ENCODE data around the gene AKT2.

Gene AKT2

GRCh38 chr19:40284251-40284500 lies 969 bp downstream of the AKT2 start:
- H3K27ac Mint-ChIP-seq: peak overlapping the region; percentile 100
- ATAC-seq (ENCODE audit: low read depth) (no peak), DNase-seq (ENCODE audit: low spot score in 2 of 2) (no peak)
- H3K4me3 Mint-ChIP-seq: peak overlapping the region; percentile 89
- H3K4me1 Mint-ChIP-seq: peaks cover 42% of the 10 kb centered on the region
- H3K36me3 Mint-ChIP-seq: peaks cover 3% of the 10 kb centered on the region
- no peaks in the 10 kb centered on the region for H3K27me3 Mint-ChIP-seq
- H3K9me3 Mint-ChIP-seq: no peaks in the 10 kb centered on the region

DNA sequence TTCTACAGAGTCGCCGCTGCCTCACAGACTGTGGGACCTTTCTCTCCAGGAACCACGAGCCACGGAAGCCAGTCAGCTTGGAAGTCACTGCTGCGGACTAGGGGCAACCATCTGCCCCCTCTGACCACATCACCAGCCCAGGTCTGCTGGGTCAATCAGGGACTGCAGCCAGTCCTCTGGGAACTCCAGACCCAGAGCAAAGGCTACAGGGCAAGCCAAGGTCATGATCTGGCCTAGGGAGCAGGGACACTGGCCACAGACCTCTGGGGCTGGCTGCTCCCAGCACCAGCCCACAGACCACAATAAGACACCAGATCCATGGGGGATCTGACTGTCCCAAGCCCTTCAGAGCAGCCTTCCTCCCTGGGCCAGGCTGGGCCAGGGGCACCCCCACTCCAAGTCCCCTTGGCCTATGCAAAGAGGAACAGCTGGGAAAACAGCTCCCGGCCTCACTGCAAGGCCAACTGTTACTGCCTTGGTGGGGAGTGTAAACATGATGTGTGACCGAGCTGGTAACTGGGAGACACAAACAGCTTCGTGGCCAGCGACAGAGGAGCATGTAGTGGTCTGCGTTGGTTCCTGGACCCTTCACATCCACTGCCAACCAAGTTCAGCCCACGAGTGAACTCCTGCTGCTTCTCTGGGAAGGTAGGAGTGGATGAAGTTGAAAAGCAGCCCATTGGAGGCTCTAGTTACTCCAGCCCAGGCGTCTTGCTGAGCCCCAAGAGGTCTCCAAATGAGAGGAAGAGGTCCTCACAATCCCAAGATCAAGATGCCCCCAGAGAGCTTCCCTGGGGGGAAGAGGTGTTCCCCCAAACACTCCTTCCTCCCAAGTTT lies 1.5 kb downstream of the AKT2 start:
- DNase-seq (ENCODE audit: low spot score in 2 of 2): no peak
- peak overlapping the region; percentile 100 for H3K27ac Mint-ChIP-seq
- H3K4me1 Mint-ChIP-seq: peaks cover 42% of the 10 kb centered on the region
- peak overlapping the region; percentile 89 for H3K4me3 Mint-ChIP-seq
- no peak for ATAC-seq (ENCODE audit: low read depth)
- peaks cover 3% of the 10 kb centered on the region for H3K36me3 Mint-ChIP-seq
- H3K9me3 Mint-ChIP-seq: no peaks in the 10 kb centered on the region
- no peaks in the 10 kb centered on the region for H3K27me3 Mint-ChIP-seq

GRCh38 chr19:40282920-40283319 lies 2.2 kb downstream of the AKT2 start:
- Mint-ChIP-seq H3K36me3 (peaks cover 3% of the 10 kb centered on the region), H3K27ac (peak overlapping the region; percentile 100), H3K4me3 (peak overlapping the region; percentile 89), H3K27me3 (no peaks in the 10 kb centered on the region), H3K9me3 (no peaks in the 10 kb centered on the region), H3K4me1 (peaks cover 48% of the 10 kb centered on the region)
- ATAC-seq (ENCODE audit: low read depth): no peak
- DNase-seq (ENCODE audit: low spot score in 2 of 2): no peak

GRCh38 chr19:40282209-40282580 lies 3.0 kb downstream of the AKT2 start:
- Mint-ChIP-seq H3K36me3 (peaks cover 5% of the 10 kb centered on the region), H3K4me1 (peaks cover 55% of the 10 kb centered on the region), H3K27me3 (no peaks in the 10 kb centered on the region), H3K9me3 (no peaks in the 10 kb centered on the region), H3K4me3 (no peak overlapping the region), H3K27ac (peak overlapping the region; percentile 100)
- DNase-seq (ENCODE audit: low spot score in 2 of 2): no peak
- no peak for ATAC-seq (ENCODE audit: low read depth)

DNA sequence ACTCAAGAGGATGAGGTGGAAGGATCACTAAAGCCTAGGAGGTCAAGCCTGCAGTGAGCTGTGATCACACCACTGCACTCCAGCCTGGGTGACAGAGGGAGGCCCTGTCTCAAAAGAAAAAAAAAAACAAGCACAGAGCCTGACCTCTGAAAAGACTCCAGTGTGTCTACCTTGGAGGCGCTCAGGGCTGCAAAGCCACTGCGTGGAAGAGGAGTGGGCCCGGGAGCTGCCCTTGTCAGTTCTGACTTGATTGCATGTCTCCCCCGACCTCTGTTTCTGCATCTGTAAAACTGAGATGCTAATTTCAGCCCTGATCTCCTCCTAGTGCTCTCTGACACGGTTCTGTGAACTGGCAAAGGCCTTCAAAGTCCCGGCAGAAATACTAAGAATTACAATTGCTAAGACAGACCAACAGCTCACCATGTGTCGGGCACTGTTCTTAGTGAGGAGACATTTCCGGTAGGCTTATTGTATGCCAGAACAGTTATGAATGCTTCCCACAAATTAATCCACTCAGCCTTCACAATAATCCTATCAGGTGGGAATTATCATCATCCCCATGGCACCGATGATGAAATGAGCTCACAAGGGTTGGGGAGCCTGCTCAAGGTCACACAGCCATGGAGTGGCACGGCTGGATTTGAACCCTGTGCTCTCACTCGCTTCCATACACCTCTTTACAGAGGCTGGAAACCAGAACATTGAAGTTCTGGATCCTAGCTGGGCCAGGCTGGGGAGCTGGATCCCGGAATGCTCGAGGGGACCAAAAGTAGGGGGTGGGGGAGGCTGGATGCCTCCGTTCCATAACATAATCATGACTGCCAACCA lies 3.5 kb downstream of the AKT2 start:
- no peaks in the 10 kb centered on the region for H3K27me3 Mint-ChIP-seq
- no peak overlapping the region for H3K4me3 Mint-ChIP-seq
- DNase-seq (ENCODE audit: low spot score in 2 of 2) (no peak), ATAC-seq (ENCODE audit: low read depth) (no peak)
- peaks cover 54% of the 10 kb centered on the region for H3K4me1 Mint-ChIP-seq
- H3K9me3 Mint-ChIP-seq: no peaks in the 10 kb centered on the region
- H3K27ac Mint-ChIP-seq: peak overlapping the region; percentile 100
- peaks cover 5% of the 10 kb centered on the region for H3K36me3 Mint-ChIP-seq

DNA sequence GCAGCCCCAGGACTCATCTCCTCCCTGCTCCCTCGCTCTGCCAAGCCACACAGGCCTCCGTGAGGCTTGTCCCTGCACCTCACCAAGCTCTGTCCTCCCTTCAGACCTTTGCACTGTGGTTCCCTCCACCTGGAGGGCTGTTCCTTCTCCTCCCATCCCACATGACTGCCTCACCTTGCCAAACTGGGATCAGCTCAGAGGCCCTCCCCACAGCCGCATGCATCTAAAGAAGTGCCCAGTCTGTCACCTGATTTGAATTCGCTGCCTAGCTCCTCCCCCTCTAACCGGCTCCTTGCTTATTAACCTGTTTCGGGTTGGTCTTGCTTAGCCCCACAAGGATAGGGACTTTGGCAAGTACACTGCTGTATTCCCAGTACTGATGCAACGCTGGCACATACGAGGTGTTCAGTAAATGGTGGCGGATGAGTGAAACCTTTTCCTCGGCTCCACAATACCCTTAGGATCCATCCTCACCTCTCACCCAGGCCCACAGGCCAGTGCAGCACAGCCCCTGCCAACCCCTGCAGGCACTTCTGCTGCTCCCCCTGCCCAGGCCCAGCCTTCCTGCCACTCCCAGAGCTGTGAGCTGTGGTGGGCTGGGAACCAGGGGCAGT lies 4.4 kb downstream of the AKT2 start:
- DNase-seq (ENCODE audit: low spot score in 2 of 2) (no peak), ATAC-seq (ENCODE audit: low read depth) (no peak)
- H3K4me3 Mint-ChIP-seq: peak overlapping the region; percentile 79
- peaks cover 53% of the 10 kb centered on the region for H3K4me1 Mint-ChIP-seq
- H3K27me3 Mint-ChIP-seq: no peaks in the 10 kb centered on the region
- peak overlapping the region; percentile 88 for H3K27ac Mint-ChIP-seq
- peaks cover 5% of the 10 kb centered on the region for H3K36me3 Mint-ChIP-seq
- H3K9me3 Mint-ChIP-seq: no peaks in the 10 kb centered on the region

DNA sequence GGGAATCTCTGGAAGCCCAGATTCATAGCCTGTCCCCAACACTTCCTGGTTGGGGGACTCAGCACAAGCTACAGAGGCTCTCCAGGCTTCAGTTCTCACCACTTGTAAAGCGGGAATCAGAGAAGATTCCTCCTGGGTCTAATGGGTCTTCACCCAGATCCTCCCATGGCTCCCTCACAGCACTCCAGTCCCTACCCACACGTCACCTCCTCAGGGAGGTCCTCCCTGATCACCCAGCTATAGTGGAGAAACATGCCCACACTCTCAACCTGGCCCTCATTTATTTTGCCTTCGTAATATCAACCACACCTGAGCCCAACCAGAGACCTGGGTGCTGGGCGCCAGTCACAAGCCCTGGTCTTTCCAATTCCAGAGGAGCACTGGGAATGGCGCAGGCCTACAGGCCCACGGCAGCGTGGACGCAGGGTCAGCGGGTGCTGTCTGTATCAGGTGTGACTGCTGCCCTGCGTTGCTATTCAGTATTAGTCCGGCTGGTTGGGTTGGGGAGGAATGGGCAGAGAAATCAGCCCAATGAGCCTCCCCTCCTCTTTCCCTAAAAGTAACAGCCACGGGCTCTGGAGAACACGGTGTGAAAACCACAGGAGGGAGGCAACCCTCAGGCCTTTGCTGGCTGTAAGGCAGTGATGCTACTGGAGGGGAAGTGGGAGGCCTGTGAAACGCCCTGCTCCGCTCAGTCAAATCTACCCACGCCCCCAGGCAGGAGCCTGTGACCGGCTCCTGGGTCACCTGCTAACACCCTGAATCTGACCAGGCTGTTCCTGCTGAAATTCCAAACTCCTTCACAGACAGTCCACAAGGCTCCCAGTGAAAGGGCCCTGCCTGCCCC lies 5.2 kb downstream of the AKT2 start:
- Mint-ChIP-seq H3K27ac (peak overlapping the region; percentile 88), H3K27me3 (no peaks in the 10 kb centered on the region), H3K4me3 (peak overlapping the region; percentile 79), H3K4me1 (peaks cover 57% of the 10 kb centered on the region), H3K36me3 (peaks cover 5% of the 10 kb centered on the region), H3K9me3 (no peaks in the 10 kb centered on the region)
- ATAC-seq (ENCODE audit: low read depth) (peak; percentile 16), DNase-seq (ENCODE audit: low spot score in 2 of 2) (peak in 1 of 2 donors; percentile 41)

DNA sequence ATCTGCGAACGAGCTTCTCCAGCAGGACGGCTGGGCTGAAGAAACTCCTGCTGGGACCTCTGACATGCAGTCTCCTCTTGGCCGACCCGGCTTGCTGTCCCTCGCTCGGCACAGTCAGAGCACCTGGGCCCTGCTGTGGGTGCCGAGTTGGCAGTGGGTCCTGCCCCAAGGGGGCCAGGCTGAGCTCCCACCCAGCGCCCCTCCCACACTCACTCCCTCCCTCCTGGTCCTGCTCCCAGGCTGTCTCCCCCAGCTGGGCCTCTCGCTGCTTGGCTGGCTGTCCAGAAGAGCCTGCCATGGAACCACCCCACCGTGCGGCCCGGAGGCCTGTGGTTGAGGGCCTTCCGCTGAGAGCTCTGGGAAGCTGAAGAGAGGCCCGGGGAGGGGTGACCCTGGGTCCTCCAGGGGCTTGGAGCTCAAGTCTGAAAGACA lies 6.0 kb downstream of the AKT2 start:
- no peak overlapping the region for H3K27ac Mint-ChIP-seq
- no peaks in the 10 kb centered on the region for H3K27me3 Mint-ChIP-seq
- peaks cover 61% of the 10 kb centered on the region for H3K4me1 Mint-ChIP-seq

DNA sequence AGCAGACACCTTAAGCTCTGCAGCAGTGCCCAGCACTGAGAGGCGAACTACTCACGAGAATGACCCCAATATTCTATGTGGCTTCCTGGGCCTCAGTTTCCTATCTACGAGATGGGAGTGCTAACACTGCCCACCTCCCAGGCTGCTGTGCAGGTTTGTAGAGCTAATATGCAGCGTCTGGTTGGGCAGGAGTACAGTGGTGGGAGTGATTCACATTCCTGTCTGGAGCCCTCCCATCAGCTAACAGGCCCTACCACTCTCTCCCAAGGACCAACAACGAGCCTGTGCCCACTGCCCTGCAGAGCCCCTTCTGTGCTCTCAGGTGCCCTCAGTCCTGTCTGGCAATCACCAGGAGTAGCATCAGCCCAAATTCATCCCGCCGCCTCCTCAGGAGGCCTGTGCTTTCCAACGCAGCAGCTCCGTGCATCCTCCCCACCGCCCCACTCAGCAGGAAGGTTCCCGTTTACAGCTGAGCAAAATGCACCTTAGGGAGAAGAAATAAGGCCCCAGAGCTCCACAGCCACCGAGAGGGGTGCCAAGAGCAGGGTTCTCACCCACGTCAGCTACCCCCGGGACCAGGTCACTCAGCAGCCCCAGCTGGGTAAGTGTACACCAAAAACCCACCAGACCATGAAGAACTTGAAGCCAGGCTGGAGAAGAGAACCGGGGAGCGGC lies 6.6 kb downstream of the AKT2 start:
- Mint-ChIP-seq H3K9me3 (no peaks in the 10 kb centered on the region), H3K4me1 (peaks cover 63% of the 10 kb centered on the region), H3K4me3 (peak overlapping the region; percentile 14), H3K27ac (no peak overlapping the region), H3K27me3 (no peaks in the 10 kb centered on the region), H3K36me3 (peaks cover 8% of the 10 kb centered on the region)
- ATAC-seq (ENCODE audit: low read depth) (no peak), DNase-seq (ENCODE audit: low spot score in 2 of 2) (no peak)

More for the DNA sequence above, 6.0 kb downstream of the AKT2 start:
- Mint-ChIP-seq H3K4me3 (no peak overlapping the region), H3K36me3 (peaks cover 5% of the 10 kb centered on the region), H3K9me3 (no peaks in the 10 kb centered on the region)
- ATAC-seq (ENCODE audit: low read depth): no peak
- no peak for DNase-seq (ENCODE audit: low spot score in 2 of 2)

- ATAC-seq (ENCODE audit: low read depth) (no peak), DNase-seq (ENCODE audit: low spot score in 2 of 2) (no peak)
- H3K4me3 Mint-ChIP-seq: no peak overlapping the region
- H3K27me3 Mint-ChIP-seq: no peaks in the 10 kb centered on the region
- H3K27ac Mint-ChIP-seq: peak overlapping the region; percentile 65
- H3K36me3 Mint-ChIP-seq: peaks cover 9% of the 10 kb centered on the region
- no peaks in the 10 kb centered on the region for H3K9me3 Mint-ChIP-seq
- peaks cover 58% of the 10 kb centered on the region for H3K4me1 Mint-ChIP-seq
Observed at GRCh38 chr19:40277356-40278059, 7.6 kb downstream of the AKT2 start.

GRCh38 chr19:40274585-40275544 lies 10.3 kb downstream of the AKT2 start:
- Mint-ChIP-seq H3K27me3 (no peaks in the 10 kb centered on the region), H3K4me3 (peak overlapping the region; percentile 67), H3K36me3 (peaks cover 12% of the 10 kb centered on the region), H3K4me1 (peaks cover 49% of the 10 kb centered on the region), H3K27ac (peak overlapping the region; percentile 14), H3K9me3 (no peaks in the 10 kb centered on the region)
- DNase-seq (ENCODE audit: low spot score in 2 of 2): no peak
- peak; percentile 78 for ATAC-seq (ENCODE audit: low read depth)

All from memory B cell (primary cell).